ENCODE measurements around the gene HIF1A. TPM values are rescaled to one million over a fixed set of nuclear protein-coding genes. Genes with fewer than 3 reads are reported as not detected.

HIF1A gene
- total RNA-seq, 1 donor from 2014 or later = 326 TPM

GRCh38 chr14:61700104-61700886 lies 5.0 kb downstream of the HIF1A start:
- peaks cover 74% of the 10 kb centered on the region for H3K4me1 Mint-ChIP-seq (ENCODE audit: unreplicated experiment)
- TF ChIP-seq, protein P1, sequence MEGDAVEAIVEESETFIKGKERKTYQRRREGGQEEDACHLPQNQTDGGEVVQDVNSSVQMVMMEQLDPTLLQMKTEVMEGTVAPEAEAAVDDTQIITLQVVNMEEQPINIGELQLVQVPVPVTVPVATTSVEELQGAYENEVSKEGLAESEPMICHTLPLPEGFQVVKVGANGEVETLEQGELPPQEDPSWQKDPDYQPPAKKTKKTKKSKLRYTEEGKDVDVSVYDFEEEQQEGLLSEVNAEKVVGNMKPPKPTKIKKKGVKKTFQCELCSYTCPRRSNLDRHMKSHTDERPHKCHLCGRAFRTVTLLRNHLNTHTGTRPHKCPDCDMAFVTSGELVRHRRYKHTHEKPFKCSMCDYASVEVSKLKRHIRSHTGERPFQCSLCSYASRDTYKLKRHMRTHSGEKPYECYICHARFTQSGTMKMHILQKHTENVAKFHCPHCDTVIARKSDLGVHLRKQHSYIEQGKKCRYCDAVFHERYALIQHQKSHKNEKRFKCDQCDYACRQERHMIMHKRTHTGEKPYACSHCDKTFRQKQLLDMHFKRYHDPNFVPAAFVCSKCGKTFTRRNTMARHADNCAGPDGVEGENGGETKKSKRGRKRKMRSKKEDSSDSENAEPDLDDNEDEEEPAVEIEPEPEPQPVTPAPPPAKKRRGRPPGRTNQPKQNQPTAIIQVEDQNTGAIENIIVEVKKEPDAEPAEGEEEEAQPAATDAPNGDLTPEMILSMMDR (IDR thresholded peaks at IDR 0.05) = no peak
- H3K27me3 Mint-ChIP-seq (ENCODE audit: unreplicated experiment) = no peaks in the 10 kb centered on the region
- DNase-seq (ENCODE audit: extremely low spot score, unreplicated experiment) = no peak
- H3K4me3 Mint-ChIP-seq (ENCODE audit: unreplicated experiment) = peak overlapping the region; percentile 96
- peak overlapping the region; percentile 79 for H3K27ac Mint-ChIP-seq (ENCODE audit: unreplicated experiment)
- no peaks in the 10 kb centered on the region for H3K9me3 Mint-ChIP-seq (ENCODE audit: unreplicated experiment)
- peaks cover 4% of the 10 kb centered on the region for H3K36me3 Mint-ChIP-seq (ENCODE audit: unreplicated experiment)

GRCh38 chr14:61701946-61702345 lies 6.6 kb downstream of the HIF1A start:
- no peaks in the 10 kb centered on the region for H3K27me3 Mint-ChIP-seq (ENCODE audit: unreplicated experiment)
- H3K36me3 Mint-ChIP-seq (ENCODE audit: unreplicated experiment) = peaks cover 1% of the 10 kb centered on the region
- peak overlapping the region; percentile 58 for H3K27ac Mint-ChIP-seq (ENCODE audit: unreplicated experiment)
- TF ChIP-seq, protein P1 (IDR thresholded peaks at IDR 0.05) = no peak
- peaks cover 90% of the 10 kb centered on the region for H3K4me1 Mint-ChIP-seq (ENCODE audit: unreplicated experiment)
- DNase-seq (ENCODE audit: extremely low spot score, unreplicated experiment) = no peak
- peak overlapping the region; percentile 39 for H3K4me3 Mint-ChIP-seq (ENCODE audit: unreplicated experiment)
- no peaks in the 10 kb centered on the region for H3K9me3 Mint-ChIP-seq (ENCODE audit: unreplicated experiment)

- Mint-ChIP-seq H3K4me1 (ENCODE audit: unreplicated experiment) (peaks cover 84% of the 10 kb centered on the region), H3K27ac (ENCODE audit: unreplicated experiment) (peak overlapping the region; percentile 64), H3K9me3 (ENCODE audit: unreplicated experiment) (no peaks in the 10 kb centered on the region), H3K4me3 (ENCODE audit: unreplicated experiment) (no peak overlapping the region), H3K36me3 (ENCODE audit: unreplicated experiment) (peaks cover under 1% of the 10 kb centered on the region), H3K27me3 (ENCODE audit: unreplicated experiment) (no peaks in the 10 kb centered on the region)
- TF ChIP-seq, protein P1 (IDR thresholded peaks at IDR 0.05) = no peak
- DNase-seq (ENCODE audit: extremely low spot score, unreplicated experiment) = no peak
Measured at GRCh38 chr14:61703342-61704129, 8.2 kb downstream of the HIF1A start.

DNA sequence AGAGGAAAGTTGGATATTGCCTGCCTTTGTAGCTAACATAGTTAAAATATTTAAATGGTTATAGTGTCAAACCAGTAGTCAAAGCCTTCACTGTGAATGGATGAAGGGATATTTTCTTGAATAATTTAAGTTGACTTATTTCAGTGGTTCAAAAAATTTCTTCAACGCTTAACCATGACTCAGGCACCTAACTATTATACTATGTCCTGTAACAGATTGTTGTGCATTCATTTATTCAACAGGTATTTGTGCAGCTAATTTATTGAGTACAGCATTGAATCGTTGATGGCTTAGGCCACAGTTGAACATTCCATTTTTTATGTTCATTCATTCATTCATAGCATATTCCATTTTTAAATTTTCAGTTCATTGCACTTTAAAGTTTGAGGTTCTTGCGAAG lies 9.2 kb downstream of the HIF1A start:
- no peak for DNase-seq (ENCODE audit: extremely low spot score, unreplicated experiment)
- H3K27ac Mint-ChIP-seq (ENCODE audit: unreplicated experiment) = peak overlapping the region; percentile 54
- no peaks in the 10 kb centered on the region for H3K27me3 Mint-ChIP-seq (ENCODE audit: unreplicated experiment)
- H3K36me3 Mint-ChIP-seq (ENCODE audit: unreplicated experiment) = peaks cover 2% of the 10 kb centered on the region
- H3K4me3 Mint-ChIP-seq (ENCODE audit: unreplicated experiment) = no peak overlapping the region
- TF ChIP-seq, protein P1 (IDR thresholded peaks at IDR 0.05) = no peak
- peaks cover 76% of the 10 kb centered on the region for H3K4me1 Mint-ChIP-seq (ENCODE audit: unreplicated experiment)
- H3K9me3 Mint-ChIP-seq (ENCODE audit: unreplicated experiment) = no peaks in the 10 kb centered on the region

- Mint-ChIP-seq H3K4me3 (ENCODE audit: unreplicated experiment) (no peak overlapping the region), H3K9me3 (ENCODE audit: unreplicated experiment) (no peaks in the 10 kb centered on the region), H3K36me3 (ENCODE audit: unreplicated experiment) (peaks cover 2% of the 10 kb centered on the region), H3K27me3 (ENCODE audit: unreplicated experiment) (no peaks in the 10 kb centered on the region), H3K27ac (ENCODE audit: unreplicated experiment) (peak overlapping the region; percentile 54), H3K4me1 (ENCODE audit: unreplicated experiment) (peaks cover 74% of the 10 kb centered on the region)
- DNase-seq (ENCODE audit: extremely low spot score, unreplicated experiment) = no peak
- TF ChIP-seq, protein P1 (IDR thresholded peaks at IDR 0.05) = no peak
Measured at GRCh38 chr14:61705017-61705416, 9.7 kb downstream of the HIF1A start.
